Measurements from ENCODE around the gene RACGAP1. TPM values are rescaled to one million over a fixed set of nuclear protein-coding genes. Genes with fewer than 3 reads are reported as not detected.

The RACGAP1 gene
- total and polyA plus RNA-seq, 4 experiments from 2014 or later, result 8.5 to 14.7 (median 11.1) TPM

GRCh38 chr12:49975318-49975761 is 50.0 kb downstream of the RACGAP1 start:
- Histone ChIP-seq H3K36me3 (ENCODE audit: insufficient read depth, low read length) (no peaks in the 10 kb centered on the region), H3K4me3 (ENCODE audit: low read length in 2 of 2) (no peak overlapping the region), H3K27ac (ENCODE audit: low read depth, low read length) (no peak overlapping the region), H3K27me3 (ENCODE audit: insufficient read depth, low read length) (no peaks in the 10 kb centered on the region), H3K4me1 (ENCODE audit: insufficient read depth, low read length) (no peaks in the 10 kb centered on the region), H3K9me3 (ENCODE audit: control insufficient read depth in 1 of 2, low read length in 2 of 2) (no peaks in the 10 kb centered on the region)
- no peaks in the 10 kb centered on the region for H3K9me3 Mint-ChIP-seq
- no peak overlapping the region for H3K27ac Mint-ChIP-seq
- peaks cover 0 to 3% of the 10 kb centered on the region in 2 donors for H3K27me3 Mint-ChIP-seq
- intact Hi-C loops (cut with micrococcal nuclease), result no loop called here
- DNase-seq, result no peak
- CTCF ChIA-PET (ENCODE audit: partially characterized antibody), result interaction anchor here (1.2 kb wide), 1 partner anchor 9 kb away, joined by 5 read pairs; no protein-coding TSS in a partner anchor
- H3K4me3 Mint-ChIP-seq, result no peak overlapping the region
- H3K4me1 Mint-ChIP-seq, result no peaks in the 10 kb centered on the region
- POLR2A ChIA-PET (ENCODE audit: partially characterized antibody), result no interaction called here
- no peaks in the 10 kb centered on the region for H3K36me3 Mint-ChIP-seq

- no peaks in the 10 kb centered on the region for H3K27me3 ChIP-seq (ENCODE audit: insufficient read depth, low read length)
- H3K4me3 ChIP-seq (ENCODE audit: low read length in 2 of 2), result no peak overlapping the region
- Mint-ChIP-seq H3K4me3 (peak overlapping the region in 1 of 8 donors; percentile 5), H3K27me3 (peaks cover 0 to 3% of the 10 kb centered on the region in 2 donors), H3K9me3 (no peaks in the 10 kb centered on the region), H3K27ac (no peak overlapping the region), H3K4me1 (no peaks in the 10 kb centered on the region), H3K36me3 (no peaks in the 10 kb centered on the region)
- H3K36me3 ChIP-seq (ENCODE audit: insufficient read depth, low read length), result no peaks in the 10 kb centered on the region
- H3K27ac ChIP-seq (ENCODE audit: low read depth, low read length), result no peak overlapping the region
- no peaks in the 10 kb centered on the region for H3K4me1 ChIP-seq (ENCODE audit: insufficient read depth, low read length)
- DNase-seq, result no peak
- H3K9me3 ChIP-seq (ENCODE audit: control insufficient read depth in 1 of 2, low read length in 2 of 2), result no peaks in the 10 kb centered on the region
- CTCF ChIA-PET (ENCODE audit: partially characterized antibody), result interaction anchor here (0.5 to 1.2 kb wide), 4 partner anchors 8 to 349 kb away, joined by 3 to 5 read pairs (median 3); no protein-coding TSS in a partner anchor
- intact Hi-C loops (cut with micrococcal nuclease), result no loop called here
- POLR2A ChIA-PET (ENCODE audit: partially characterized antibody), result no interaction called here
These were observed 50.5 kb downstream of the RACGAP1 start for GRCh38 chr12:49974677-49975317.

GRCh38 chr12:49974231-49974675 is 51.0 kb downstream of the RACGAP1 start:
- H3K36me3 ChIP-seq (ENCODE audit: insufficient read depth, low read length), result no peaks in the 10 kb centered on the region
- ChIA-PET POLR2A (ENCODE audit: partially characterized antibody) (no interaction called here), CTCF (ENCODE audit: partially characterized antibody) (interaction anchor here (0.5 to 0.8 kb wide), 3 partner anchors 9 to 349 kb away, joined by 3 read pairs; no protein-coding TSS in a partner anchor)
- Mint-ChIP-seq H3K27ac (no peak overlapping the region), H3K4me1 (no peaks in the 10 kb centered on the region), H3K27me3 (peaks cover 0 to 3% of the 10 kb centered on the region in 2 donors), H3K9me3 (no peaks in the 10 kb centered on the region), H3K4me3 (no peak overlapping the region), H3K36me3 (no peaks in the 10 kb centered on the region)
- DNase-seq, result no peak
- no peaks in the 10 kb centered on the region for H3K4me1 ChIP-seq (ENCODE audit: insufficient read depth, low read length)
- no peak overlapping the region for H3K27ac ChIP-seq (ENCODE audit: low read depth, low read length)
- intact Hi-C loops (cut with micrococcal nuclease), result no loop called here
- no peaks in the 10 kb centered on the region for H3K9me3 ChIP-seq (ENCODE audit: control insufficient read depth in 1 of 2, low read length in 2 of 2)
- H3K4me3 ChIP-seq (ENCODE audit: low read length in 2 of 2), result no peak overlapping the region
- H3K27me3 ChIP-seq (ENCODE audit: insufficient read depth, low read length), result peaks cover under 1% of the 10 kb centered on the region

GRCh38 chr12:49973361-49973830 is 51.9 kb downstream of the RACGAP1 start:
- CTCF ChIA-PET (ENCODE audit: partially characterized antibody), result interaction anchor here (1.1 kb wide), 1 partner anchor 21 kb away, joined by 4 read pairs; no protein-coding TSS in a partner anchor
- intact Hi-C loops (cut with micrococcal nuclease), result no loop called here
- no peak overlapping the region for H3K4me3 Mint-ChIP-seq
- Histone ChIP-seq H3K27ac (ENCODE audit: low read depth, low read length) (no peak overlapping the region), H3K36me3 (ENCODE audit: insufficient read depth, low read length) (no peaks in the 10 kb centered on the region), H3K4me3 (ENCODE audit: low read length in 2 of 2) (no peak overlapping the region), H3K27me3 (ENCODE audit: insufficient read depth, low read length) (peaks cover 6% of the 10 kb centered on the region), H3K9me3 (ENCODE audit: control insufficient read depth in 1 of 2, low read length in 2 of 2) (no peaks in the 10 kb centered on the region), H3K4me1 (ENCODE audit: insufficient read depth, low read length) (no peaks in the 10 kb centered on the region)
- DNase-seq, result no peak
- peak overlapping the region in 1 of 7 donors; percentile 42 for H3K27ac Mint-ChIP-seq
- peaks cover 3% of the 10 kb centered on the region in 2 donors for H3K27me3 Mint-ChIP-seq
- no peaks in the 10 kb centered on the region for H3K4me1 Mint-ChIP-seq
- no peaks in the 10 kb centered on the region for H3K36me3 Mint-ChIP-seq
- H3K9me3 Mint-ChIP-seq, result no peaks in the 10 kb centered on the region
- POLR2A ChIA-PET (ENCODE audit: partially characterized antibody), result no interaction called here

- Histone ChIP-seq H3K4me3 (ENCODE audit: low read length in 2 of 2) (no peak within 1 kb of the TSS), H3K27ac (ENCODE audit: low read depth, low read length) (no peak within 1 kb of the TSS), H3K4me1 (ENCODE audit: insufficient read depth, low read length) (peaks cover 3% of the 10 kb centered on the region), H3K9me3 (ENCODE audit: control insufficient read depth in 1 of 2, low read length in 2 of 2) (no peaks in the 10 kb centered on the region), H3K36me3 (ENCODE audit: insufficient read depth, low read length) (no peaks in the 10 kb centered on the region), H3K27me3 (ENCODE audit: insufficient read depth, low read length) (peaks cover 8% of the 10 kb centered on the region)
- no peak for DNase-seq
- Mint-ChIP-seq H3K27ac (peak within 1 kb of the TSS in 2 of 7 donors; percentile 35 to 42), H3K36me3 (no peaks in the 10 kb centered on the region), H3K4me3 (no peak within 1 kb of the TSS), H3K4me1 (no peaks in the 10 kb centered on the region), H3K9me3 (no peaks in the 10 kb centered on the region), H3K27me3 (peaks cover 3% of the 10 kb centered on the region in 2 donors)
- intact Hi-C loops (cut with micrococcal nuclease), result no loop called here
- CTCF ChIA-PET (ENCODE audit: partially characterized antibody), result interaction anchor here (1.1 to 1.4 kb wide), 3 partner anchors 8 to 102 kb away, joined by 3 to 4 read pairs (median 4); no protein-coding TSS in a partner anchor
- POLR2A ChIA-PET (ENCODE audit: partially characterized antibody), result no interaction called here
These were observed 52.5 kb downstream of the RACGAP1 start, which contains the start of gene AQP6 for GRCh38 chr12:49972641-49973360. Gene AQP6, plus strand, starts transcription at chr12:49972947. Its CDS starts 227 bp downstream, at chr12:49973174.

- peaks cover 9% of the 10 kb centered on the region for H3K27me3 ChIP-seq (ENCODE audit: insufficient read depth, low read length)
- CTCF ChIA-PET (ENCODE audit: partially characterized antibody), result interaction anchor here (1.1 to 1.4 kb wide), 3 partner anchors 9 to 103 kb away, joined by 3 to 4 read pairs (median 4); no protein-coding TSS in a partner anchor
- H3K4me1 Mint-ChIP-seq, result peaks cover 0 to 2% (median 2%) of the 10 kb centered on the region in 4 donors
These were observed 53.2 kb downstream of the RACGAP1 start for GRCh38 chr12:49972129-49972528.

GRCh38 chr12:49971141-49971540 is 54.2 kb downstream of the RACGAP1 start:
- no peaks in the 10 kb centered on the region for H3K36me3 Mint-ChIP-seq
- H3K9me3 Mint-ChIP-seq, result no peaks in the 10 kb centered on the region
- POLR2A ChIA-PET (ENCODE audit: partially characterized antibody), result interaction anchor here (0.5 kb wide), 1 partner anchor 54 kb away, joined by 3 read pairs; the partner anchor contains the start of gene RACGAP1
- no peak overlapping the region for H3K27ac Mint-ChIP-seq
- intact Hi-C loops (cut with micrococcal nuclease), result no loop called here
- H3K4me1 Mint-ChIP-seq, result peaks cover 1 to 7% (median 4%) of the 10 kb centered on the region in 4 donors
- no peaks in the 10 kb centered on the region for H3K9me3 ChIP-seq (ENCODE audit: control insufficient read depth in 1 of 2, low read length in 2 of 2)
- H3K27me3 Mint-ChIP-seq, result peaks cover 7 to 11% of the 10 kb centered on the region in 2 donors
- no peaks in the 10 kb centered on the region for H3K36me3 ChIP-seq (ENCODE audit: insufficient read depth, low read length)
- CTCF ChIA-PET (ENCODE audit: partially characterized antibody), result interaction anchor here (1.4 kb wide), 1 partner anchor 10 kb away, joined by 4 read pairs; no protein-coding TSS in a partner anchor
- no peak overlapping the region for H3K27ac ChIP-seq (ENCODE audit: low read depth, low read length)
- no peak overlapping the region for H3K4me3 Mint-ChIP-seq
- DNase-seq, result no peak
- peaks cover 9% of the 10 kb centered on the region for H3K27me3 ChIP-seq (ENCODE audit: insufficient read depth, low read length)
- H3K4me1 ChIP-seq (ENCODE audit: insufficient read depth, low read length), result peaks cover 10% of the 10 kb centered on the region
- H3K4me3 ChIP-seq (ENCODE audit: low read length in 2 of 2), result no peak overlapping the region

More at GRCh38 chr12:49972129-49972528, 53.2 kb downstream of the RACGAP1 start:
- no peak overlapping the region for H3K4me3 Mint-ChIP-seq
- H3K36me3 Mint-ChIP-seq, result no peaks in the 10 kb centered on the region
- H3K9me3 ChIP-seq (ENCODE audit: control insufficient read depth in 1 of 2, low read length in 2 of 2), result no peaks in the 10 kb centered on the region
- H3K27ac Mint-ChIP-seq, result no peak overlapping the region
- POLR2A ChIA-PET (ENCODE audit: partially characterized antibody), result no interaction called here
- no peak overlapping the region for H3K4me3 ChIP-seq (ENCODE audit: low read length in 2 of 2)
- H3K27me3 Mint-ChIP-seq, result peaks cover 3 to 5% of the 10 kb centered on the region in 2 donors
- DNase-seq, result no peak
- intact Hi-C loops (cut with micrococcal nuclease), result no loop called here
- peaks cover 10% of the 10 kb centered on the region for H3K4me1 ChIP-seq (ENCODE audit: insufficient read depth, low read length)
- no peaks in the 10 kb centered on the region for H3K9me3 Mint-ChIP-seq
- H3K27ac ChIP-seq (ENCODE audit: low read depth, low read length), result no peak overlapping the region
- no peaks in the 10 kb centered on the region for H3K36me3 ChIP-seq (ENCODE audit: insufficient read depth, low read length)
